Breast epithelium (tissue), 4 donors: ENCODE data around the gene SF3B5. TPM values are rescaled to one million over a fixed set of nuclear protein-coding genes. Genes with fewer than 3 reads are reported as not detected.
A peak's percentile ranks its signal among the peaks of the same experiment; 100 is the strongest.

Experiments
- DNase-seq, 2 donors: peaks; one replicate each; pipeline ENCODE4 v3.0.0-alpha.2; 2019; ENCODE audit warnings: low spot score in 2 of 2
- H3K27ac ChIP-seq, 2 donors: fragments of 200-600 bp; sonication (generic) in 1 of 2; one replicate each; pipeline ENCODE4 v1.5.1; 2016 to 2019; ENCODE audit warnings: mild to moderate bottlenecking in 1 of 2
- H3K27me3 ChIP-seq, 2 donors: fragments of 200-600 bp; sonication (generic) in 1 of 2; one replicate each; pipeline versions ENCODE4 v1.5.1 to v1.6.0; 2017 to 2019; ENCODE audit warnings: control low read depth in 1 of 2, mild to moderate bottlenecking in 1 of 2
- H3K36me3 ChIP-seq: fragments of 200-600 bp; one replicate; pipeline ENCODE4 v1.5.1; 2019
- H3K4me1 ChIP-seq, 2 donors: fragments of 200-600 bp; sonication (generic); one replicate each; pipeline ENCODE4 v1.5.1; 2016 to 2019; ENCODE audit warnings: control low read depth in 1 of 2
- H3K4me3 ChIP-seq, 3 donors: fragments of 200-600 bp; sonication (generic); 1 replicate in 2 of 3; 2 replicates in 1 of 3; pipeline ENCODE4 v1.5.1; 2016 to 2019; ENCODE audit warnings: mild to moderate bottlenecking in 3 of 3, moderate library complexity in 2 of 3
- H3K9me3 ChIP-seq, 2 donors: fragments of 200-600 bp; sonication (generic) in 1 of 2; one replicate each; pipeline ENCODE4 v1.5.1; 2016 to 2019; ENCODE audit warnings: control low read depth in 1 of 2
- POLR2A ChIP-seq: fragments of 450-650 bp; IDR thresholded peaks from one replicate; pipeline ENCODE4 v1.6.1; 2016; ENCODE audit warnings: antibody characterized with exemption, mild to moderate bottlenecking, moderate library complexity
- POLR2AphosphoS5 ChIP-seq, 3 donors: sonication (generic); formaldehyde crosslinking; IDR thresholded peaks; one replicate each; pipeline ENCODE4 v1.6.1; 2017; ENCODE audit warnings: antibody characterized with exemption in 3 of 3
- intact Hi-C: fragments of 100-400 bp; cut with DNase I; formaldehyde crosslinking; loops from one replicate; pipeline ENCODE4 v1.15.1; 2023; ENCODE audit warnings: low total_unique reads
- total RNA-seq, 3 donors: library from RNA; depleted of rRNA; stranded (reverse); fragments of >200 nt; gene quantifications; one replicate each; pipeline ENCODE4 v1.1.0, GENCODE V29; 2016
- TF ChIP-seq, protein P1 (sequence below), 3 donors: fragments of 450-650 bp; IDR thresholded peaks; one replicate each; pipeline ENCODE4 v1.5.1; 2016 to 2017; ENCODE audit warnings: antibody characterized with exemption in 3 of 3, mild to moderate bottlenecking in 3 of 3, moderate library complexity in 3 of 3

SF3B5 gene
- total RNA-seq, 3 donors from 2014 or later = 122 to 176 (median 155) TPM

- H3K36me3 ChIP-seq = no peaks in the 10 kb centered on the region
- H3K4me3 ChIP-seq = peak overlapping the region; percentile 80 to 93 (median 80)
- TF ChIP-seq, protein P1, sequence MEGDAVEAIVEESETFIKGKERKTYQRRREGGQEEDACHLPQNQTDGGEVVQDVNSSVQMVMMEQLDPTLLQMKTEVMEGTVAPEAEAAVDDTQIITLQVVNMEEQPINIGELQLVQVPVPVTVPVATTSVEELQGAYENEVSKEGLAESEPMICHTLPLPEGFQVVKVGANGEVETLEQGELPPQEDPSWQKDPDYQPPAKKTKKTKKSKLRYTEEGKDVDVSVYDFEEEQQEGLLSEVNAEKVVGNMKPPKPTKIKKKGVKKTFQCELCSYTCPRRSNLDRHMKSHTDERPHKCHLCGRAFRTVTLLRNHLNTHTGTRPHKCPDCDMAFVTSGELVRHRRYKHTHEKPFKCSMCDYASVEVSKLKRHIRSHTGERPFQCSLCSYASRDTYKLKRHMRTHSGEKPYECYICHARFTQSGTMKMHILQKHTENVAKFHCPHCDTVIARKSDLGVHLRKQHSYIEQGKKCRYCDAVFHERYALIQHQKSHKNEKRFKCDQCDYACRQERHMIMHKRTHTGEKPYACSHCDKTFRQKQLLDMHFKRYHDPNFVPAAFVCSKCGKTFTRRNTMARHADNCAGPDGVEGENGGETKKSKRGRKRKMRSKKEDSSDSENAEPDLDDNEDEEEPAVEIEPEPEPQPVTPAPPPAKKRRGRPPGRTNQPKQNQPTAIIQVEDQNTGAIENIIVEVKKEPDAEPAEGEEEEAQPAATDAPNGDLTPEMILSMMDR (IDR thresholded peaks at IDR 0.05) = no peak
- TF ChIP-seq POLR2A = no peak
- no peak for TF ChIP-seq POLR2AphosphoS5 (IDR thresholded peaks at IDR 0.05)
- no peaks in the 10 kb centered on the region for H3K4me1 ChIP-seq
- intact Hi-C loops = no loop called here
- no peaks in the 10 kb centered on the region for H3K27me3 ChIP-seq
- DNase-seq = no peak
- H3K27ac ChIP-seq = no peak overlapping the region
- no peaks in the 10 kb centered on the region for H3K9me3 ChIP-seq
These were observed 30.1 kb downstream of the SF3B5 start for GRCh38 chr6:144065213-144065660.

- intact Hi-C loops = no loop called here
- H3K4me1 ChIP-seq = no peaks in the 10 kb centered on the region
- H3K36me3 ChIP-seq = no peaks in the 10 kb centered on the region
- no peak for DNase-seq
- no peak for TF ChIP-seq POLR2A
- TF ChIP-seq POLR2AphosphoS5 (IDR thresholded peaks at IDR 0.05) = no peak
- TF ChIP-seq, protein P1 (IDR thresholded peaks at IDR 0.05) = no peak
- no peaks in the 10 kb centered on the region for H3K27me3 ChIP-seq
- H3K4me3 ChIP-seq = peak overlapping the region; percentile 80 to 93 (median 80)
- no peaks in the 10 kb centered on the region for H3K9me3 ChIP-seq
- peak overlapping the region; percentile 82 to 87 for H3K27ac ChIP-seq
These were observed 30.8 kb downstream of the SF3B5 start for GRCh38 chr6:144064402-144065212.

- H3K27ac ChIP-seq = peak overlapping the region; percentile 82 to 87
These were observed 31.5 kb downstream of the SF3B5 start for GRCh38 chr6:144063744-144064401.

DNA sequence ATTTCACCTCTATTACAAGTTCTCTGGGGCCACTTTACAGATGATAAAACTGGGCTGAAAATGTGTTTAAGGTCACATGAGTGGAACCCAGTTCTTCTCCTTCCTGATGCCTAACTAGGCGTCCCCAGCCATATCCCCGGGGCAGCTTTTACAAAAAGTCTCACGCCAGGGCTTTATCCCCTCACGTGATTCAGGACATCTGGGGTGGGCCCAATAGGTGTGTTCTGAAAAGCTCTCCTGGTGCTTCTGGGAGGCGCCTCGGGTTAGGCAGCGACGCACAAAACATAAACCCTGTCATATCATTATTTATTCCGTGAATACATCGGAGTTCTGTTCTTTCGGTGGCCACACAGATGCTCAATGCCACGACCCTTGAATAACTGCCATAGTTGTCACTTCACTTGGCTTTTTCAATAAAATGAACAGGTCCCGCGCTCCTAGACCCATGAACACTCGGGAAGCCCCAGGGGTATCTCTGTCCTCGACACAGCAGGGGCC lies 32.1 kb downstream of the SF3B5 start:
- DNase-seq = peak in 1 of 2 donors; percentile 28
- Histone ChIP-seq H3K9me3 (no peaks in the 10 kb centered on the region), H3K27me3 (no peaks in the 10 kb centered on the region), H3K4me3 (peak overlapping the region; percentile 80 to 93 (median 80)), H3K27ac (peak overlapping the region; percentile 82 to 87), H3K4me1 (no peaks in the 10 kb centered on the region), H3K36me3 (no peaks in the 10 kb centered on the region)
- intact Hi-C loops = no loop called here
- TF ChIP-seq POLR2AphosphoS5 (IDR thresholded peaks at IDR 0.05) (no peak), POLR2A (no peak)
- TF ChIP-seq, protein P1 (IDR thresholded peaks at IDR 0.05) = no peak

More at GRCh38 chr6:144063744-144064401, 31.5 kb downstream of the SF3B5 start:
- peak; percentile 52 for TF ChIP-seq POLR2A
- TF ChIP-seq POLR2AphosphoS5 (IDR thresholded peaks at IDR 0.05) = peak in 2 of 3 donors; percentile 9 to 79
- TF ChIP-seq, protein P1 (IDR thresholded peaks at IDR 0.05) = peak in 1 of 3 donors; percentile 23
- intact Hi-C loops = no loop called here
- Histone ChIP-seq H3K4me1 (no peaks in the 10 kb centered on the region), H3K9me3 (no peaks in the 10 kb centered on the region), H3K36me3 (no peaks in the 10 kb centered on the region), H3K4me3 (peak overlapping the region; percentile 80 to 93 (median 80)), H3K27me3 (no peaks in the 10 kb centered on the region)
- peak; percentile 79 to 83 for DNase-seq

DNA sequence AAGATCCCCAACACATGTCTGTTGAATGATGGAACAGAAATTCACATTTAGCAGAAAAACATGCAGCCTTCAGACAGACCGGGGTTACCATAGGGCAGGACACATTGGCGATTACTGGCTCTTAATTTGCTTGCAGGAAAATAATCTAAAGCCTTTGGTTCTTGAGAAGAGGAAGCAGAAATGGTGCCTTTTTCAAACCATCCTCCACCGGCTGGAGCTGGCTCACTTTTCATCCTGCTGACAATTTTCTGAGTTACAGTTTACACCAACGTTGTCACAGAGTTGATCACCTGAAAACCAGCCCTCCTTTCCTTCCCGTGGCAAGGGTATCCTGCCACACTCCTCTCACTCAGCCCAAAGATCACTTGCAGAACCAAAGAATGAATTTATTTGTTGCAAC lies 32.6 kb downstream of the SF3B5 start:
- DNase-seq = no peak
- Histone ChIP-seq H3K9me3 (no peaks in the 10 kb centered on the region), H3K27ac (peak overlapping the region; percentile 82 to 87), H3K4me1 (no peaks in the 10 kb centered on the region), H3K4me3 (peak overlapping the region in 2 of 3 donors; percentile 80 to 93), H3K27me3 (no peaks in the 10 kb centered on the region), H3K36me3 (no peaks in the 10 kb centered on the region)
- intact Hi-C loops = no loop called here
- TF ChIP-seq POLR2AphosphoS5 (IDR thresholded peaks at IDR 0.05) (no peak), POLR2A (no peak)
